ENCODE data around the gene JADE2.

JADE2 gene

GRCh38 chr5:134489227-134489944, 36.1 kb upstream of the JADE2 start (continued):
- TF ChIP-seq CSRNP3 (CRISPR knock-in tag; IDR thresholded peaks at IDR 0.05) (no peak), ZC3H10 (CRISPR knock-in tag; IDR thresholded peaks at IDR 0.05) (no peak), PPARA (CRISPR knock-in tag; IDR thresholded peaks at IDR 0.05; ENCODE audit: borderline replicate concordance) (no peak)

GRCh38 chr5:134490255-134490924, 35.1 kb upstream of the JADE2 start:
- TF ChIP-seq ZC3H10 (CRISPR knock-in tag; IDR thresholded peaks at IDR 0.05) (no peak), GLIS3 (CRISPR knock-in tag; IDR thresholded peaks at IDR 0.05) (no peak), ZNF70 (CRISPR knock-in tag; IDR thresholded peaks at IDR 0.05) (no peak), RARB (CRISPR knock-in tag; IDR thresholded peaks at IDR 0.05) (no peak), TOX (CRISPR knock-in tag; IDR thresholded peaks at IDR 0.05; ENCODE audit: borderline replicate concordance) (no peak), OSR1 (CRISPR knock-in tag; IDR thresholded peaks at IDR 0.05) (no peak), ISL1 (CRISPR knock-in tag; IDR thresholded peaks at IDR 0.05) (no peak), CREB5 (CRISPR knock-in tag; IDR thresholded peaks at IDR 0.05; ENCODE audit: low read depth) (no peak), PATZ1 (CRISPR knock-in tag; IDR thresholded peaks at IDR 0.05; ENCODE audit: borderline replicate concordance) (no peak), ZFP3 (CRISPR knock-in tag; IDR thresholded peaks at IDR 0.05) (no peak), ARNTL (CRISPR knock-in tag; IDR thresholded peaks at IDR 0.05; ENCODE audit: borderline replicate concordance, low read depth) (no peak)
- ATAC-seq: no peak

- TF ChIP-seq ZFP30 (CRISPR knock-in tag; IDR thresholded peaks at IDR 0.05): no peak
- no peak for TF ChIP-seq ZC3H10 (CRISPR knock-in tag; IDR thresholded peaks at IDR 0.05)
- no peak for TF ChIP-seq CSRNP3 (CRISPR knock-in tag; IDR thresholded peaks at IDR 0.05)
- no peak for ATAC-seq
These were observed 34.6 kb upstream of the JADE2 start for GRCh38 chr5:134490925-134491271.

- no peak for TF ChIP-seq ZC3H10 (CRISPR knock-in tag; IDR thresholded peaks at IDR 0.05)
- no peak for TF ChIP-seq ISL1 (CRISPR knock-in tag; IDR thresholded peaks at IDR 0.05)
- no peak for TF ChIP-seq CREB5 (CRISPR knock-in tag; IDR thresholded peaks at IDR 0.05; ENCODE audit: low read depth)
- TF ChIP-seq ARNTL (CRISPR knock-in tag; IDR thresholded peaks at IDR 0.05; ENCODE audit: borderline replicate concordance, low read depth): no peak
- no peak for TF ChIP-seq SNAI2 (CRISPR knock-in tag; IDR thresholded peaks at IDR 0.05)
- no peak for TF ChIP-seq ZFP3 (CRISPR knock-in tag; IDR thresholded peaks at IDR 0.05)
- no peak for TF ChIP-seq CSDC2 (CRISPR knock-in tag; IDR thresholded peaks at IDR 0.05)
- TF ChIP-seq TOX (CRISPR knock-in tag; IDR thresholded peaks at IDR 0.05; ENCODE audit: borderline replicate concordance): no peak
- TF ChIP-seq BACH2 (CRISPR knock-in tag; IDR thresholded peaks at IDR 0.05; ENCODE audit: borderline replicate concordance): no peak
- no peak for TF ChIP-seq GLIS3 (CRISPR knock-in tag; IDR thresholded peaks at IDR 0.05)
- no peak; the same call in 2 of the 3 replicates for ATAC-seq
These were observed 33.5 kb upstream of the JADE2 start for GRCh38 chr5:134491841-134492442.

All from SK-N-SH treated with all-trans-retinoic acid at 6 μM for 48 hours (cell line).